GM18520 (cell line): ENCODE results near the gene SLC27A5.
"Not testable (repeated sequence)": the region's sequence is repeated elsewhere in the genome, so short reads cannot be mapped to it uniquely, and the experiment has no call there.

Experiments used
- ATAC-seq: cut with Tn5 transposase; IDR thresholded peaks from one replicate; pipeline ENCODE4 v1.9.1; 2021; ENCODE audit not compliant: unreplicated experiment

The SLC27A5 gene

DNA sequence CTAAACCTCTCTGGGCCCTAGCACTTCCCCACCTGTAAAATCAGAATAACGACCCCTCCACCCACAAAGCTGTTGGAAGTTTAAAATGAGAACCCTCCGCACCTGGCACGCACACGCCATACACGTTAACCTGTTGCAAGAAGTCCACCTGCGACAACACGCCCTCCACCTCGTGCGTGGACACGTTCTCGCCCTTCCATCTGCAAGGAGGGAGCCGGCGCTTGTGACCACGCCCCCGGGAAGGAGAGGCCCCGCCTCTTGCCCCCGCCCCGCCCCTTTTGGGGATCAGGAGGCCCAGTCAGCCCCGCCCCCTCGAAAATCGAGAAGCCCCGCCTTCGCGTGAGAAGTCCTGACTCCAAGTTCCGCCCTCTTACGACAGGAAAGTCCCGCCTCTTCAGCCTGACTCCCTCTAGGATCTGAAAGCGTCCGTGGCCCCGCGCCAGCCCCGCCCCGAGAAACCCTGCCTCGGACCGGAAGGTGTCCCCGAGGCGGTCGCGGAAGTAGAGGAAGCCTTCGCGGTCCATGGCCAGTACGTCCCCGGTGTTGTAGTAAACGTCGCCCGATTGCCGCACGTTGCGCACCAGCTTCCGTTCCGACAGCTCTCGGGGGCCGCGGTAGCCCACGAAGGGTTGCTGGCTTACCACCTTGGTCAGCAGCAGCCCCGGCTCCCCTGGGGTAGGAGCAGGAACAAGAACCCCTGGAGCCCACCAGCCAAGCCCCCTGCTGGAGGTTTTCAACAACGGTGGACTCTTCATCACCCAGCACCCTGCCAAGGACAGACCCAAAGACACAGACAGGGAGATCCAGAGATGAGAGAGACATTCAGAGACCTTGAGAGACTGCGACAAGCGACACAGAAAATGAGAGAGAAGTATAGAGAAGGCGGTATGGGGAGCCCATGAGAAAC is 12.5 kb downstream of the SLC27A5 start:
- peak; percentile 85 for ATAC-seq

DNA sequence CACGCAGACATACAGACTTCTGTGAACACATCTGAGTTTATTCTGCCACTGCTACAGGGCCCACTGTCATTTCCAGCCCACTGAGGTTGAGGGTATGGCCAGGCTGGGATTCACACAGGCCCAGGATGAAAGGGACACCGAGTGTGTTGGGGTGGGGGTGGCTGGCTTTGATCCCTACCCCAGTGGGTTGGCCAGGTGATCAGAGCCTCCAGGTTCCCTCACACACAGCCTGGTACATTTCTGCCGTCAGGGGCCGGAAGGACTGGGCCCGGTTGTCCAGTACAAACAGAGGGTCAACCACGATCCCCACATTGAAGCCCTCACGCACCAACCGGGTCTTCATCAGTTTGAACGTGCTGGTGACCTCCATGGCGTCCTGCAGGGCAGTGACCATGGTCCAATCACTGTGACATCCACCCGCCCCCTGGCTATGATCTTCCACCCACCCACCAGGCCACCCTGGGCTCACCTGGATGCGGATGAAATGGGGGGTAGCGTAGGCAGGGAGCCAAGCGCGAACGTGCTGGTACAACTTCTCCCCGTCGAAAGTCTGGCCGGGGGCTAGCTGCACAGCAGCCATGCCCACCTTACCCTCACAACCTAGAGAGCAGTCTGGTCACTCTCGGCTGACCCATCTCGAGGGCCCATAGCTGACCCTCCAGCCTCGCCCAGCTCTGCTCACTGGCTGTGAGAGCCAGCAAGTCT is 13.3 kb downstream of the SLC27A5 start:
- ATAC-seq, result no peak

GRCh38 chr19:58497634-58498170 is 14.1 kb downstream of the SLC27A5 start:
- ATAC-seq, result no peak

- ATAC-seq, result no peak
Measured at GRCh38 chr19:58492265-58492664, 19.5 kb downstream of the SLC27A5 start.

GRCh38 chr19:58491393-58491792 is 20.4 kb downstream of the SLC27A5 start:
- ATAC-seq, result no peak

GRCh38 chr19:58484349-58484748 is 27.4 kb downstream of the SLC27A5 start:
- not testable (repeated sequence) for ATAC-seq

DNA sequence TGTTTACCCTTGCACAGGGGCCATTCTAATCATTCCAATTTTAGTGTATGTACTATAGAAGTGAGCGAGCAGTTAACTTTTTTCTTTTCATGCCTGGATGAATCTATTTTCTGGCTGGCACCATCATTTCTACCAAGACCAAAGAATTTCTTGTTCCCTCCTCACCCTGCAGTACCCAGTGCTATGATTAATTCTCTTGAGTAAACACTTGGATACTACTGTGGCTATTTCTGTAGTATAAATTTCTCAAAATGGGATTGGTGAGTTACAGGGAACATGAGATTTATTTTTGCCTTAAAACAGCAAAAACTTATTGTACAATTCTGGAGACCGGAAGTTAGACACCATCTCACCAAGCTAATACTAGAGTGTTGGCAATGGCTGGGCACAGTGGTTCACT is 28.0 kb downstream of the SLC27A5 start:
- ATAC-seq, result no peak

- no peak for ATAC-seq
Measured at GRCh38 chr19:58482372-58482771, 29.4 kb downstream of the SLC27A5 start.

DNA sequence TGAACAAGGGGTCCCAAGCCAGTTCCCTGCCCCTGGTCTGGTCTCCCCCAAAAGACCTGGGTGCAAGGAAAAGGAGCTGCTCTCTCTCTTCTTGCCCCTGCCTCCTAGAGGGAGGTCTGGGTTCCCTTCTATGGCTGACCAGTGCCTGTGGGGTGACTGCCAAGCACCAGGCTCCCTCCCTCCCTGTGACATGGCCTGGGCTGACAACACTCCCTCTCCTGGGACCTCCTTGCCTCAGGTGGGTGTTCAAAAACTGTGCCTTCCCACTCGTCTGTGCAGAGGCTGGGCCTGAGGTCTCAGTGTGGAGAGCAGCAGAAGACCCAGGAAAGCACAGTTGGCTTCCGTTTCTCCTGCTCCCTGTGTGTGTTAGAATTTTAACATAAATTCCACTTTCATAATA is 31.0 kb downstream of the SLC27A5 start:
- ATAC-seq, result no peak

DNA sequence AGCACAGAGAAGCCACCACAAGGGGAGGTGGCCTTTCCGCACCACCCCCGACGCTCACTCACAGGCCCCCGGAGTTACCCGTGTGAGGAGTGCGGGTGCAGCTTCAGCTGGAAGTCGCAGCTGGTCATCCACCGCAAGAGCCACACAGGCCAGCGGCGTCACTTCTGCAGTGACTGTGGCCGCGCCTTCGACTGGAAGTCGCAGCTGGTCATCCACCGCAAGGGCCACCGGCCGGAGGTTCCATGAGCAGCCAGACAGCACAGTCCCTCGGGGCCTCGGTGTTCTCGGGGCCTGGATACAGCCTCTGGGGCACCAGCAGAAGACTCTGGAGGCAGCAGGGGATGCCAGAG is 31.3 kb downstream of the SLC27A5 start:
- no peak for ATAC-seq

GRCh38 chr19:58479736-58480480 is 31.9 kb downstream of the SLC27A5 start:
- ATAC-seq, result no peak

DNA sequence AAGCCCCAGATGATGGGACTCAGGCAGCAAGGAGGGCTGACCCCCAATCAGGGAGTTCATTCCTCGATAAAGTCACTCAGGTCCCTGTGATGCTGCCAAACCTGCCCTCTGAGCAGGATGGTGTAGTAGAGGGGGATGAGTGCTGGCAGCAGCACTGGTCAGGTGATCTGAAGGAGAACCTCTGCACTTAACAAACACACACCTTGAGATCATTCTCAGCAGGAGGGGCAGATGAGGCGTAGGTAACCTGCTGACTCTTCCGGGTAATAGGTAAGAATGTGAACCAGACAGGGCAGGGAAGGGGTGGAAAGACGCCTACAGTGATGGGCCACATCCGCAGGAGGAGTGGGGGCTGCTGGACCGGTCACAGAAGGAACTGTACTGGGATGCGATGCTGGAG is 32.5 kb downstream of the SLC27A5 start:
- ATAC-seq, result no peak

- ATAC-seq, result no peak
Measured at GRCh38 chr19:58477871-58478270, 33.9 kb downstream of the SLC27A5 start.

GRCh38 chr19:58477130-58477529 is 34.7 kb downstream of the SLC27A5 start:
- no peak for ATAC-seq

DNA sequence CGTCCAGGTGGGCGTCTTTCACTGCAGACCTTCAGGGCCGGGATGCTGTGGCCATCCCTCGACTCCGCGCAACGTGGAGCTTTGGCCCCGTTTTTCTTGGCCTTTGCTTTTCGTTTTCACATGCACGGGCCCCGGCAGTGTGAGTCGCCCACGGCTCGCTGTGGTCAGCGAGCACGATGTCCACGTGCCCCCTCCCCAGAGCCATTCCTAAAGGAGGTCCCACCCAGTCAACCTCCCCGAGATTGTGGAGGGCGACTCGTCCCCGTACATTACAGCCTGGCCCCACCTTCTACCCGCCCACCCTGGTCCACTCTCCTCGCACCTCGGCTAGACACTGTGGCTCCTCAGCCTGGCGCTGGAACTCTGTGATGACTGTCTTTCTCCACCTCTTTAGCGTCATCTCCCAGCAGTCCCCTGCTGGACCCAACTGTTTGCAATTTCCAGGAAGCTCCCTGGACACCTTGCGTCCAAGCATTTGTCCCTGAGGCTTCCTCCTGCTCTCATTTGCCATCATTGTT is 35.2 kb downstream of the SLC27A5 start:
- no peak for ATAC-seq

DNA sequence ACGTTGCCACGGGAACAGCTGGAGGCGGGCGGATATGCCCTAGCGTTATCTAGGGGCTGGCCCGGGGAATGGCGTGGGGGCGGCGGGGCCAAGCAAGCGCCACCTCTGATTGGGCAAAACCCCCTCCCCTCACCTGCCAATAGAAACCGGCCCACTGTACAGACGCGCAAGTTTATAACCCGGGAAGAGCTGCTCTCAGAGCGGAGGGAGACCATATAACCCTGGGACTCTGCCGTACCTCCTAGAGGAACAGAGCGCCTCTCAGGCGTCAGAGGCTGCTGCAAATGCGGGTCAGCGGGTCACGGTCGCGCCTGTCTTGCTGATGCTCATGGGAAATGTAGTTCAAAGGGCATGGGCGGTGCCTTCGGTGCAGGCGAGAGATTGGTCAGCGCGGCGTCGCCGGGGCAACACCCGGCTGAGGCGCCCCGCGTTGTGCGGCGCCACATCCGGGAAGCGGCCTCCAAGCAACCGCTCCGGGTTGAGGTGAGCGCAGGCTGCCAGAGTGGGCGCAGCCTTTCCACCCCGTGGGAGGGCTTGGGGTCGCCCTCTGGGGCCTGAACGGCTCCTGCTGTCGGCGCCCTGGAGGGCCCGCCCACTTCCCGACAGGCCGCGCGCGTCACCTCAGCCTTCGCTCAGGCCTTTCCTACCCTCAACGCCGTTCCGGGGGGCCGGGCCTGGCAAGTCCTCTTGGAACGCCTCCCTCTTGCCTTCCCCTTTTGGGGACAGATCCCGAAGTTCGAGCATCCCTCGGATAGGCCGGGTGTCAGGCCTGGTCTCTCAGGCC is 35.9 kb downstream of the SLC27A5 start, which contains the start of gene ZNF446:
Gene ZNF446 (plus strand): TSS at position 639 of the 784 bp plus-strand sequence. CDS start 867 bp downstream, outside the sequence.
- peak; percentile 83 for ATAC-seq

GRCh38 chr19:58474997-58475713 is 36.6 kb downstream of the SLC27A5 start:
- peak; percentile 2 for ATAC-seq

- no peak for ATAC-seq
Measured at GRCh38 chr19:58474291-58474996, 37.3 kb downstream of the SLC27A5 start.

DNA sequence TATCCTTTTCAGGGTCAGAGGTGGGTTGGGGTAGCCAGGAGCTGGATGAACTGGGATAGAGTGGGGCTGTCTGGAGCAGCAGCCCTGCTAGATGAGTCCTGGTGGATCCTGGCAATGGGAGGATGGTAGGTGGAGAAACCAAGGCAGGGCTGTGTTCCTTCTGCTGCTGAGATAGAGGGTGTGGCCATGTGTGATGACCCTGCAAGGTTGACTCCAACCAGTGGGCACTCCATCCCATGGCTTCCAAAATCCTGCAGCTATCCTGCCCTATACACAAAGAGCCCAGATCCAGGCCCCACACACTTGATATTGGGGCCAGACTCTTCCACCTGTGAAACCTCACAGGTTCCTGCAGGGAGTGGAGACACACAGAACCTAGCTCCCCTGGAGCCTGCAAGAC is 38.0 kb downstream of the SLC27A5 start:
- no peak for ATAC-seq
